CD4-positive, alpha-beta T cell treated with Interleukin-15 for 4 hours (primary cell): ENCODE measurements around the gene AP3B2.

Experiments
- DNase-seq: peaks from one replicate; pipeline ENCODE4 v3.0.0-alpha.2; 2020; ENCODE audit warnings: low spot score

The AP3B2 gene

GRCh38 chr15:82692171-82692570 is 17.5 kb downstream of the AP3B2 start:
- no peak for DNase-seq

GRCh38 chr15:82689147-82689546 is 20.5 kb downstream of the AP3B2 start:
- DNase-seq: no peak

GRCh38 chr15:82688691-82689090 is 21.0 kb downstream of the AP3B2 start:
- DNase-seq: no peak

GRCh38 chr15:82681371-82681770 is 28.3 kb downstream of the AP3B2 start:
- DNase-seq: no peak

- peak; percentile 80 for DNase-seq
Observed at GRCh38 chr15:82680200-82681102, 29.2 kb downstream of the AP3B2 start.

GRCh38 chr15:82679626-82680199 is 30.0 kb downstream of the AP3B2 start:
- DNase-seq: no peak

- DNase-seq: no peak
Observed at GRCh38 chr15:82677720-82678323, 31.9 kb downstream of the AP3B2 start.

GRCh38 chr15:82674873-82675272 is 34.8 kb downstream of the AP3B2 start:
- DNase-seq: no peak

- DNase-seq: no peak
Observed at GRCh38 chr15:82670699-82671098, 39.0 kb downstream of the AP3B2 start.

GRCh38 chr15:82666606-82667005 is 43.1 kb downstream of the AP3B2 start:
- DNase-seq: no peak

GRCh38 chr15:82664021-82664420 is 45.7 kb downstream of the AP3B2 start:
- DNase-seq: no peak

GRCh38 chr15:82663186-82663600 is 46.5 kb downstream of the AP3B2 start:
- DNase-seq: no peak

GRCh38 chr15:82662641-82663040 is 47.0 kb downstream of the AP3B2 start:
- no peak for DNase-seq

GRCh38 chr15:82660378-82660777 is 49.3 kb downstream of the AP3B2 start:
- no peak for DNase-seq

GRCh38 chr15:82656641-82657266 is 52.9 kb downstream of the AP3B2 start:
- no peak for DNase-seq

- DNase-seq: no peak
Observed at GRCh38 chr15:82655606-82656005, 54.1 kb downstream of the AP3B2 start.

- no peak for DNase-seq
Observed at GRCh38 chr15:82653483-82654168, 56.0 kb downstream of the AP3B2 start.

GRCh38 chr15:82651708-82652107 is 58.0 kb downstream of the AP3B2 start:
- DNase-seq: no peak

GRCh38 chr15:82650046-82650670 is 59.5 kb downstream of the AP3B2 start:
- DNase-seq: no peak

GRCh38 chr15:82649226-82649999 is 60.3 kb downstream of the AP3B2 start:
- no peak for DNase-seq
